Mammary epithelial cell (primary cell): ENCODE measurements around the gene KCNQ1.

Experiments
- EZH2 ChIP-seq: IDR thresholded peaks from 2 replicates; pipeline ENCODE4 v1.6.1; 2012; ENCODE audit warnings: low read length, inconsistent platforms, borderline replicate concordance
- TF ChIP-seq, protein P1 (sequence below), 2 donors: IDR thresholded peaks in 1 of 2; conservative IDR thresholded peaks in 1 of 2; 2 replicates each; pipeline ENCODE4 v1.5.1; 2011 to 2012; ENCODE audit warnings: inconsistent platforms in 2 of 2, low read length in 2 of 2, mild to moderate bottlenecking in 2 of 2, control low read depth in 1 of 2, low read depth in 1 of 2; ENCODE audit not compliant: insufficient read depth in 1 of 2; ENCODE audit errors: extremely low read depth in 1 of 2

DNA sequence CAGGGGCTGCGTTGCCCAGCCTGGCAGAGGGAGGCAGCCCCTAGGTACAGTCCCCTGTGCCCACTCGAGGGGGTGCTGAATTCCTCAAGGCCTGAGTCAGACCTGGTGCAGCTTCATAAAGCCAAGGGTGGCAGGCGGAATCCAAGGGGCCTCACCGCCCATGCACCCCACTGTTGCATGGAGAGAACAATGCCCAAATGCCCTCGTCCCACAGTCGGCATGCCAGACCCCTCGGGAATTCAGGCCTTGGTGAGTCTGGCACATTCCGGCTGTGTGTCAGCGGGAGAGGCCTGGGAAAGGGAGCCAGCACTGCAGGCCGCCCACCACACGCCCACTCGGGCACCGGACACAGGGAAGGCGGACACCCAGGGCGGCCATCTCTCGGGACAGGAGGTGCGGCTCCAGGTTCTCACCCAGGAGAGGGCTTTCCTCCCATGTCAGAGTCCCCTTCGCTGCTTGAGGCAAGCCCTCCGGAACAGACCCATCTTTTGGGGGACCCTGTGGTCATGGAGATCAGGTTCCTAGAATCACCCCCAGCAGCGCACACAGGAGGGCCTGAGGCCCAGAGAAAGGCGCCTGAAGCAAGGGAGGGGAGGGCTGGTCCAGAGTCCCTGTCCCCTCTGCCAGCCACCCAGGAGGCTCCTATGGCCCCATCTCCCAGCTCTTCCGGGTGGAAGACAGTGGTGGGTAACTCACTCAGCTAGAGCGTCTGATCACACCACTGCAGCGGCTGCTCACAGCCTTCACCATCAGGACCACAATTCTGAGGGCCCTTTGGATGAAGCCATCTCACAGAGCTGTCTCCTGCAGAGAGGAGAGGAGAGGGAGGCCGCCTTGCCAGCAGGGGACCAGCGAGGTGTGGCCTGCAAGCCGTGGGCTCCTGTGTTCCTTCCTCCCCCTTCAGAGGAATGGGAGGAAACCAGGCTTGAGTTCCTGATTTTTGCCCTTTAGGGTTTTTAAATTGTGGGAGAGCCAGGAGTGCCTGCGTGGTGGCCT, 286.6 kb downstream of the KCNQ1 start:
- TF ChIP-seq, protein P1, sequence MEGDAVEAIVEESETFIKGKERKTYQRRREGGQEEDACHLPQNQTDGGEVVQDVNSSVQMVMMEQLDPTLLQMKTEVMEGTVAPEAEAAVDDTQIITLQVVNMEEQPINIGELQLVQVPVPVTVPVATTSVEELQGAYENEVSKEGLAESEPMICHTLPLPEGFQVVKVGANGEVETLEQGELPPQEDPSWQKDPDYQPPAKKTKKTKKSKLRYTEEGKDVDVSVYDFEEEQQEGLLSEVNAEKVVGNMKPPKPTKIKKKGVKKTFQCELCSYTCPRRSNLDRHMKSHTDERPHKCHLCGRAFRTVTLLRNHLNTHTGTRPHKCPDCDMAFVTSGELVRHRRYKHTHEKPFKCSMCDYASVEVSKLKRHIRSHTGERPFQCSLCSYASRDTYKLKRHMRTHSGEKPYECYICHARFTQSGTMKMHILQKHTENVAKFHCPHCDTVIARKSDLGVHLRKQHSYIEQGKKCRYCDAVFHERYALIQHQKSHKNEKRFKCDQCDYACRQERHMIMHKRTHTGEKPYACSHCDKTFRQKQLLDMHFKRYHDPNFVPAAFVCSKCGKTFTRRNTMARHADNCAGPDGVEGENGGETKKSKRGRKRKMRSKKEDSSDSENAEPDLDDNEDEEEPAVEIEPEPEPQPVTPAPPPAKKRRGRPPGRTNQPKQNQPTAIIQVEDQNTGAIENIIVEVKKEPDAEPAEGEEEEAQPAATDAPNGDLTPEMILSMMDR (conservative IDR thresholded peaks at IDR 0.05 in 1 of 2, IDR thresholded peaks at IDR 0.05 in 1 of 2; ENCODE audit: extremely low read depth in 1 of 2, insufficient read depth in 1 of 2, low read depth in 1 of 2, low read length in 2 of 2), result no peak
- TF ChIP-seq EZH2, result no peak
